Activated T-helper 1 cell treated with Interleukin-2 at 50 U/mL for 16 hours (primary cell): ENCODE data around the gene PSAT1.

ENCODE experiments used
- DNase-seq: peaks from one replicate; pipeline ENCODE4 v3.0.0-alpha.2; 2020; ENCODE audit warnings: low read depth

PSAT1 gene

DNA sequence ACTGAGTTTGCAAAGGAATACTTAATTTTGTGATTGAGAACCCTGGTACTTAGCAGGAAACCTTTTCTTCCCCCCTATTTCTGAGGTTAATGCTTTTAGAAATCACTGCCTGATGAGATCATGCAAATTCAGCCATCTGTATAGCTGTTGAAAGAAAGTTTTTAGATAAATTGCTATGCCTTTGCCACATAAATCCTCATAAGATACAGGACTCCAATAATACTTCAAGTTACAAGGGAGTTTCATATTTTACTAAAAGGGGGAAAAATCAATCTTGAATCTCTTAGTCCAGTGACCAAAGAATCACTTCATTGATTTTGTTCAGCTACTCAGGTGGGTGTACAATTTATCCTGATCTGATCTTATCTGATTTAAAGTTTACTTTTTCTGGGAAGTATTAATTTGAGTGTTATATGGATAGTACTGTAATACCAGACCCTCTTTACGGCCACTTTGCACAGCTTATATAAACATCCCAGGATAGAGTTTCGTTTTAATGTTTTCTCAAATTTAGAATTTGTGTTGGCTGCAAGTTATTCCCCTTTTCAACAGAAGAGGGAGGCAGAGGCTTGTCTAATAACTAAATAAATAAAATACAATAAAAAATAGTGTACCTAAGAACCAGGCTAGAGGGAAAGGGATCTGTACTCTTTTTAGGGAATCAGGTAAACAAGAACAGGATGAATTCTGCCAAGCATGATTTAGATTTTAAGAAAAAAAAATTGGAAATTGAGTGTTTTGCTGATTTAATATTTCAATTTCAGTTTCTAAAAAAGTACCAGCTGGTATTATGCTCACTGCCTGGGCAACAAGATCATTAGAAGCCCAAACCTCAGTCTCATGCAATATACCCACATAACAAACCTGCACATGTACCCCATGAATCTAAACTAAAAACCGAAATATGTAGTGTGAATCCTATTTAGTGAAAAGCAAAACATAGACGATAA is 69.1 kb downstream of the PSAT1 start:
- DNase-seq, result no peak

DNA sequence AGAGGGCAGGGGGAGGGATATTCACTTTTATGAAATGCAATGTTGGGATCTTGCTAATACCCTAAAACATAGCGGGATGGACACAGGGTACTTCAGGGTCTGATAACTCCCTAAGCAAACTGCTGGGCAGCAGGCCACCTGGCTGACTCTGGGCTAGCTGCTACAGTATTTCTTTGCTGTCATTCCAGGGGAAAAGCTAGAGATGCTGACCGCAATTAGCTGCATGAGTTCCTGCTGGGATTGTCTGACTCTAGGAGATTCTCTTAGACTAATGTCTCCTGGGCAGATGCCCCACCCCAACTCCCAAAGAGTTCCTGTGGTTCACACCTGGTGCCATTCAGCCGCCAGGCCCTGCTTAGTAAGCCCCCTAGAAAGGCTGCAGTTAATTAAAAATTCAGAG is 69.9 kb downstream of the PSAT1 start:
- no peak for DNase-seq

DNA sequence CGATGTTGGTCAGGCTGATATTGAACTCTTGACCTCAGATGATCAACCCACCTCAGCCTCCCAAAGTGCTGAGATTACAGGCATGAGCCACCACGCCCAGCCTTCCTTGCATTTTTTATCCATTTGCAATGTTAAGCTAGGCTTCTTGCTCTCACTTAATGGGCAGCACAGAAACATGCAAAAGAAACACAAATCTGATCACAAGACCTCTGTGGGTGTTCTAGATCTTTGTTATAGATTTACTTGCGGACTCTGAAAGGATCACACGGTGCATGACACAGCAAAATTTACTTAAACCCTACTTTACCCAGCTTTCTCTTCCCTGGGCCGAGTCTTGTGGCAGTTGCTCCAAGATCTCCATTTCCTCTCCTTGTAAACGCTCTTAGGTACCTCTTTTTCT is 71.3 kb downstream of the PSAT1 start:
- no peak for DNase-seq

DNA sequence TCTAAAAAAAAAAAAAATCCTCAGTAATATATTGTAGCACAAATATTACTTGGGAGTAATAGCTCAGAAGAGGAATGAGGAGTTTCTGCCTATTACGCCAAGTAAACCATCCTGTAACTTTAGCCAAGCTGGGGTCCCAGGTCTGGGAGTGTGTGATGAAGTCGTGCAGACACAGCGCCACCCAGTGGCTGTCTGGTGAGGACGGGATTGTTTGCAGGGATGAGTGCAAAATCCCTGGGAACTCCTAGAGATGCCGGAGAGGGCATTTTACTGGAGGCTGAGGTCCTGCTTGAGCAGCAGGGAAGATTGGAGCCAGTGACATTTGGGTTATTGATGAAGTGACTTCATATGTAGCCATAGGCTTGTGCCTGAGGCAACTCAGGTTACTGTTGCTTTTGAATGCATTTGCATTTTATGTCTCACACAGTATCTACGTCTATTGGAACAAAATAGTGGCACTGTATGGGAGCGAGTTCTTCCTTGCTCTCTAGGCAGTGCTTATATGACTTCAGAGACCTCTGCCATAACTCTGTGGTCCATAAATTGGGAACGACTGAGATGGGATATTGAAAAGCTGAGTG is 72.8 kb downstream of the PSAT1 start:
- DNase-seq, result peak; percentile 17

DNA sequence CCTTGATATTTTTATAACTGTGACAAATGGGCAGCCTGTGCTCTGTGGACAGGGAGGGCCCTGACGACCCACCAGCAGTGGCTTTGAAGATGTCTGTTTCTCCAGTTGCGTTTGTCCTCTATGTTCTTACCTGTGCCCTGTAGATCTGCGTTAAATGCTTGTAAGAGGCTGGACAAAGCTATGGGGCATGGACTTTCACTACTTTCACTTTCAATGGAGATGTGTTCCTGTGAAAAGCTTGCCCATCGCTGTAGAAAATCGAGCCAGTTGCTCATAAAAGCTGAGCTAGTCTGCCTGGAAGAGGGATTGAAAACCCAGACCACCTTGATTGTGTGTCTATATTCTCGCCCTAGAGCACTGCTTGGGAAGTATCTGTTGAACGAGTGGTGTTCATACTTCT is 74.1 kb downstream of the PSAT1 start:
- no peak for DNase-seq

DNA sequence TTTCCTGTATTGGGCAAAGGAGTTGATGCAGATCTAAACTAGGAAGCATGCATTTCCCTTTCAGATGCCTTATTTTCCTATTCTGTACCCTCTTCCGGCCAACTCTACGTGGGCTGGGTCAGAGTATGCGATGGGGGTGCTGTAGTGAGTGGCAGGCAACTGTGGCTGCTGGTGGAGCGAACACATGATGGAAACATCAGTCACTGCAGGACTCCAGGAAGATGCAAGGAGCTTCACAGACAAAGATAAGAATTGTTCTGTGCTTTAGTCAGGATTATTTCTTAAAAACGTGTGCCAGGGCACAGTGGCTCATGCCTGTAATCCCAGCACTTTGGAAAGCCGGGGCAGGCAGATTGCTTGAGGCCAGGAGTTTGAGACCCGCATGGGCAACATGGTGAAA is 75.1 kb downstream of the PSAT1 start:
- DNase-seq, result no peak
